HG03159 (cell line): Measurements from ENCODE around the gene SH3PXD2B.

ENCODE experiments used
- ATAC-seq: cut with Tn5 transposase; IDR thresholded peaks from one replicate; pipeline ENCODE4 v1.9.1; 2021; ENCODE audit warnings: mild to moderate bottlenecking, moderate library complexity; ENCODE audit not compliant: unreplicated experiment

Gene SH3PXD2B

DNA sequence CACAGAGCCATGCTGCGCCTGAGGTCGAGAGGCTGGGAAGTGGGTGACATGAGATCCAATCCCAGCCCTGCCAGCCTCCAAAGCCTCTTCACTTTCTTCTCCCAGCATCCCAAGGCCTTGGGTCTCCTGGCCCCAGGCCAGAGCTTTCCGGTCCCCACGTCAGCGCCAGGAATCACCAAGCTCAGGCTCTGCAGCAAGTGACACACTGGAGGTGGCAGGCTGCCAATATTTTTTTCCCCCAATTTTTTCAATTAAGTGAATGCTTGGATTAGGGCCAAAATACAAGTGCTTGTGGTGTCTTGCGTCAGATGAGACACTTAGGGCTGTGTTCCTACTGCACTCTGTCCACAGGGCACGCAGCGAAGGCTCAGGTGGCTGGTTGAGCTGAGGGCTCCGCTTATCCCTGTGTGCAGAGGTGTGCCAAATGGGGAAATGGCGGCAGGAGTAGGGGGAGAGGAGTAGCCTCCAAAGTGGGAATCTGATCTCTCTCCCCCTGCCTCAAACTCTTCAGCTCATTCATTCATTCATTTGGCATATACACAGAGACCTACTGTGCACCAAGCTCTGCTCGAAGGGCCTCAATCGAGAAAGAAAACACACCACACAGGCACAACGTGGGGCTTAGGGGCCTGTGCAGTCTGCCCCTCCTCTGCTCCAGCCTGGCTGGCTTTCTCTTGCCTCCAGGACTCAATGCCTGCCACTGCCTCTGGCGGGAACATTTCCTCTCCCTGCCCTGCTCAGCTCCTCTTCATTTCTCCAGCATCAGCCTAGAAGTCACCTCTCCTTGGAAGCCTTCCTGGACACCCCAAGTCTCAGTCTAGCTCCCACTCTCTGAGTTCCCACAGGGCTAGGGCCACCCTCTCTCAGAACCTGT lies 16.6 kb downstream of the SH3PXD2B start:
- ATAC-seq = no peak

DNA sequence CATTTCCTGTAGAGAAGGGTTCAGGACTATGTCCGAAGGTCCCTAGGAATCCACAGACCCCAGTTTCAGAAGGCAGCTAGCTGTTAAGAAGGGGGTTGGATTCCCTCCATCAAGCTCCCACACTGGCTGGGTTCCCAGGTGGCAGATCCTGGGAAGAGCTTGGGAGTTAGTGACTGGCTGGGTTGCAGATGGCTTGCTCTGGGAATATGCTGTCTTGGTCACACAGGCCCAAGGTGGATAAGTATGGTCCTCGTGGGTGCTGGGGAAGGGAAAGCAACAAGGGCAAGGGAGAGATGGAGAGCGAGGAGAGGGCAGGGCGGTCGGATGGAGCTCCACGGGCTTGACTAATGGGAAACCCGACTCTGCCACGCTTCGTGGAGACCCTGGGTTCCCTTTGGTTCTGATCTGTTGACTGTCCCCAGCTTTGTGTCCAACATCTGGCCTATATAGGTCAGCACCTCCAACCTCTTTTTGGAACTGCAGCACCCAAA lies 17.4 kb downstream of the SH3PXD2B start:
- ATAC-seq = no peak

DNA sequence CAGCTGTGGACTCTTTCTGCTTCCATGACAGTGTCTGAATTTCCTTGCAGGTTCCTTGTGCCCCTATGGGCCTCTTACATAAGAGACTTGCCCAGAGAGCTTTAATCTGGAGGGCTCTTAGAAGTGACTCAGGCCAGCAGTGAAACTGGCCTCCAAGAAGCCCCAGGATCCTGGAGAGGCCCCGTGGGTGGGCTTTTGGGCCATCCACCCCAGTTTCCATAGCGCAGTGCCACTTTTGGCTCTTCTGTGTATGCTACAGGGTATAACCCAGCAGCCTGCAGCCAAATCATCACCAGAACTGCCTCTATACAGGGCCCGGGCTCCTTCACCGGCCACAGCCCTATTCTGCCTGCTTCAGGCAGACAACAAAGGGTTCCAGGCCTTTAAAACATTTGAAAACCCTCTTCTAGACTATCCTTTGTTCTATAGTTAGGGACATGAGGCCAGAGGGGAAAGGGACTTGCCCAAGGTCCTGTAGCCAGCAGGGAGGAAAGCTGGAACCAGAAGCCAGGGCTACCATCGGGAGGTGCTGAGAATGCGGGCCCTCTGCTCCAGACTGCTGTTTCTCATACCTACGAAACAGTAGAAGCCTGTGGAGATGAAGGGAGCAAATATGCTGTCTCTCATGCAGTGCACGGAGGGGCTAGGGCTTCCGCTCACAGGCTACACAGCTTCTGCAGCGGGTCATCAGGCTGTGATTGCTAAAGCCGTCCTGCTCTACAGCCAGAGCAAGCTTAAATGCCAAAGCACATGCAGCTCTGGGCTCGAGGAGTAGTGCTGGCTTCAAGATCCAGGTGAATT lies 18.0 kb downstream of the SH3PXD2B start:
- ATAC-seq = no peak

DNA sequence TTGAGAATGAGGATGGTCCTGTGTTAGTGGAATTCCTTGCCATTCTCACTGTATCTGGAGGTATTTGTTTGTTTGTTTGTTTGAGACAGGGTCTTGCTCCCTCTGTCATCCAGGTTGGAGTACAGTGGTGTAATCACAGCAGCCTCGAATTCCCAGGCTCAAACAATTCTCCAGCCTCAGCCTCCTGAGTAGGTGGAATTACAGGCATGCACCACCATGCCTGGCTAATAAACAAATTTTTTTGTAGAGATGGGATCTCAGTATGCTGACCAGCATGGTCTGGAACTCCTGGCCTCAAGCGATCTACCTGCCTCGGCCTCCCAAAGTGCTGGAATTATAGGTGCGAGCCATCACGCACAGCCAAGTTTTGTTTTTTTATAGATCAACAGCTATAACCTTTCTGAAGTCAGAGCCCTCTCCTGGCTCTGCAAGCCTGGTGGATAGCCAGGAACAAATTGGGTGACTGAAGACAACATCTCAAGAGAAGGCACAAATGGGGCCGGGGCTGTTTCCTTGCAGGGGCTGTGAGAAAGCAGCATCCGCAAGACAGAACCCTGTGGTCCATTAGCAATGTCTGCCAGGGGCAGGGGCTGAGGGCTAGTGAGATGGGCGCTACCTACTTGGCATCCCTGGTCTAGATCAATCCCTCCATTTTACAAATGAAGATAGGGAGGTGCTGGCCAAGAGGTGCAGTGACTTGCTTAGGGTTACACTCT lies 18.8 kb downstream of the SH3PXD2B start:
- no peak for ATAC-seq

DNA sequence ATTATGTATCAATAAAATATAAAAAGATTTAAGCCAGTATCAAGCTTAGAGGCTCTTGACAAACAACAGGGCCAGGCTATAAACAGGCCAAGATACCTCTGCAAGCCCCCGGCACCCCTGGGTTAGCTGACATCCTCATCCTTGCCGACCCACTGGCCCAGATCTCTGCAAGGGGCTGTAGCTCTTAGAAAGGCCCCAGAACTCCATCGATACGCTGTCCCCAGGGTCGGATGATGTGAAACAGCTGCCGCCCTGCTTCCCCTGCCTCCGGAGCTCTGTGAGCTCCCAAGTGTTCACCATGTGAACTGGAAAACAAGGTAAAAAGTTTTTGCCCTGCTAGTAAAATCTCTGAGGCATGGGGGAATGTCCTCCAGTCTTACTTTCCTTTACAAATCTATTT lies 20.1 kb downstream of the SH3PXD2B start:
- ATAC-seq = no peak

DNA sequence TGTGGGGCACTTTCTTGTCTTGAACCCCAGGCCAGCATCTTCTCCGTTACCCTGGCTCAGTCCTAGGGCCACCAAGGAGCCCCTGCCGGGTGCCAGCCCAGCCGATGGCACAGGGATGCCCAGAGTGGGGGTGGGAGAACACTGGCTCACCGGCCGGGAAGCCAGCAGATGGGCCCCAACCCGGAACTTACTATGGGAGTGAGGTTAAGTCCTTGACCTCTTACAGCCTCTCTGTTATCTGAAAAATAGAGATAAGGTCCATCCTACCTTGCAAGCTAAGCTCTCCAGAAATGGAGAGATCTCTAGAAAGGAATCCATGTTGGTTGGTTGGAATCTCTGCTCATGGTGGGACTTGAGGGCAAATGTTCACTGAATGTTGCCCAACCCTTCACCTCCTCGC lies 20.8 kb downstream of the SH3PXD2B start:
- ATAC-seq = no peak

DNA sequence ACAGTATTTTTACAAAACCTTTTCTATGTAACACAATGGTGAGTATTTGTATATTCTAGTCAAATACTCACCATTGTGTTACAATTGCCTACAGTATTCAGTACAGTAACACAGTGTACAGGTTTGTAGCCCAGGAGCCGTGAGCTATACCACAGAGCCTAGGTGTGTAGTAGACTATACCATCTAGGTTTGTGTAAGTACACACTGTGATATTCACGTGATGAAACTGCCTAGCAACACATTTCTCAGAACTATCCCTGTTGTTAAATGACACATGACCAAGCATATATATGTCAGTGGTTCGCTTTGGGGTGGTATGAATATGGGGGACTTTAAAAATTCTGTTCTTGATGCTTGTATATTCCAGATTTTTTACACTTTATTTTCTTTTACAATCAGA lies 21.3 kb downstream of the SH3PXD2B start:
- no peak for ATAC-seq

DNA sequence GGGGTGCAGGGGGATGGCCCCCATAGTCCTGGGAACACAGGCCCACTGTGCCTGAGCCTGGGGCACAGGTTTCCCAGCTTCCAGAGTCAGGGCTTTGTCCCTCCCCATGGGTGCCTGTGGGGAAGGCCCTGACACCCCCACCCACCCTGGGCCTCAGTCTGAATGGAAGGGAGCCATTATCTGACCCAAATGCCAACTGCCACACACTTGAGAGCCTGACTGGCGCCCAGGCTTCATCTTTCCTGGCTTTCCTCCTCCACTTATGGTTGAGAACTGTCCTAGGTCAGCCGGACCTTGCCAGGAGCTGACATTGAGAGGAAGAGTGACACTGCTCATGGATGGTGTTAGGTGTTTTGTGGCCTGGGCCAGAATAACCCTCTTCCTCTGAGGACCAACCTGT lies 24.0 kb downstream of the SH3PXD2B start:
- no peak for ATAC-seq

DNA sequence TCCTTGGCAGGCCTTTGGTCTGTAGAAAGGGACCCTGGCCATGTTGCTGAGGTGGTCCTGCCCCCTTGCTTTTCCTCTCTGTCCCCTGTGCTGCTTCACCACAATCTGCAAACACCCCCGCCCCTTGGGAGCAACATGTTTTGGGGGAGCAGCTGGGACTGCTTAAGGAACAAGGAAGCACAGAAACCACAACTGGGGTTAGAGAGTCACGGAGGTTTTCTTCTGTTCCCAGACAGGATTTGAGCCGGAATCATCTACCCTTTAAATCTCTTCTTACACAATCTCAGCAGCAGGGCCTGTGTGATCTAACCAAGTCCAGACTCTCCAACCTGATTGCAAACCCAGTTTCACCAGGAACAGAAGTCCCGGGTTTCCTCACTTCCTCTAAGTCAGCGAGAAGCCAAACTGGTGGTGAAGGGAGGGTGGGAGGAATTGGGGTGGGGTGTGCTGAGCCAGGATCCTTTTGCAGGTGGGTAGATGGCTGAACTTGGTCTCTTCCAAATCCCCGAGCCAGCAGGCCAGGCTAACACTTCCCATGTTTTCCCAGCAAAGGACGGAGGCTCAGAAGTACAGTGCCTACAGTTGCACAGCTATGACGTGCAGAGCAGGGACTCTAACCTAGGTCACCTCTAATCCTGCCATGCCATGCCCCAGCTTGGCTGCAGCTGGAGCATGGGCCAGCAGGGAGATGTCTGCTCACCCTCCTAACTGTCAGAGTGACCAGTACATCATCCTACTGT lies 25.0 kb downstream of the SH3PXD2B start:
- no peak for ATAC-seq

DNA sequence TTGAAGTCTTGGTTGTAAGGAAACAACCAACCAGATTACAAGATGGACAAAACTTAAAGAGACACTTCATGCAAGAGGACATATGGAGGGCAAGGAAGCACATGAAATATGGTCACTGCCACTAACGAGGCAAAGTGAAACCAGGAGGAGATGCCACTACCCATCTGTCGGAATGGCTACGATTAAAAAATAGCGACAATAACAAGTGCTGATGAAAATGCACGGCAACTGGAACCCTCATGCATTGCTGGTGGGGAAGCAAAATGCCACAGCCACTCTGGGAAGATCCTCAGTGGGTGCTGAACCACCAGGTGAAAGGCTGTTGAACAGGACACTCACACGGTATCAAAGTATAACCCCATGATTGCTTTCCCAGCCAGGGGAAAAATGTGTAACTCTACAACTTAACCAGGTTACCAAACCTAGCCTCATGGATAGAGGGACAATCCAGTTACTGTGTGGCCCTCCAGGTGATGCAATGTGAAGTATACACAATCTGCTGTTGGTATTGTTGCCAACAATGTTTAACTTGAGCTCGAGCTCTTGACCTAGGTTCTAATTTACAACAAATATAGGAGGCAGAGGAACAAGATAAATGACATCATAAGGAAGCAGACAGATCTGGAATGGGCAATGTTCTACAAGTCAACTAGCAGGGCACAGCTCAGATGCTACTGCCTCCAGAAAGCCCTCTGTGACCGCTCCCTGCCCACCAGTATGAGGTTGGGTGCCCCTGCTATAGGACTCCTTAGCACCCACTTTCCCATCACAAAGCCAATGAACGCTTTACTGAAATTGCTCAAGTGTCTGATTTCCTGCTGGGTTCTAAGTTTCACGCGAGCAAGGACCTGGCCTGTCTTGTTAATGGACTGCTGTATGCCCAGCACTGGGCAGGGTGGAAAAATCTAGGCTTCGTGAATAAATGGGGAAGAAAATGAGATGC lies 25.8 kb downstream of the SH3PXD2B start:
- ATAC-seq = no peak

DNA sequence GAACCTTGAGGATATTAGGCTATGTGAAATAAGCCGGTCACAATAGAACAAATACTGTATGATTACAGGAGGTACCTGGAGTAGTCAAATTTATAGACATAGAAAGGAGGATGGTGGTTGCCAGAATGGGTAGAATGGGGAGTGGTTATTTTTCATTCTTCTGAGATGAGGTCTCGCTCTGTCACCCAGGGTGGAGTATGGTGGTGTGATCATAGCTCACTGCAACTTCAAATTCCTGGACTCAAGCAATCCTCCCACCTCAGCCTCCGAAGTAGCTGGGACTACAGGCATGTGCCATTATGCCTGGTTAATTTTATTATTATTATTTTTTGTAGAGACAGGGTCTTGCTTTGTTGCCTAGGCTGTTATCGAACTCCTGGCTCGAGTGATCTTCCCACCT lies 27.1 kb downstream of the SH3PXD2B start:
- ATAC-seq = no peak

DNA sequence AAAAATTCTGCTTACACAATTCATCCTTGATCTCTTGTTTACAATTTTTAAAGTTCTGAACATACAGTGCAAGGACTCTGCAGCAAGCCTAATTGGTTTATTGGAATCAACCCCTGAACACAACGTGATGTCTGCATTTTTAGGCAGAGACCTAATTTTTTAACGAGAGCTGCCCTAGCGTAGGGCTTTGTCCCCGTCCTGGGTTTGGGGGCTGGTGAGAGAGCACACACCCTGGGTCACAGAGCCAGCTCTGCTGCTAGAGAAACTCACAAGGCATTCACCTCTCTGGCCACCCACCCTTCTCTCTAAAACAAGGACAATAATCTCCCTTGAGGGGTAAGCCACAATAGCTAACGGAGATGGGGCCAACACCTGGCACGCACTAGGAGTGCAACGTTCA lies 28.2 kb downstream of the SH3PXD2B start:
- no peak for ATAC-seq

DNA sequence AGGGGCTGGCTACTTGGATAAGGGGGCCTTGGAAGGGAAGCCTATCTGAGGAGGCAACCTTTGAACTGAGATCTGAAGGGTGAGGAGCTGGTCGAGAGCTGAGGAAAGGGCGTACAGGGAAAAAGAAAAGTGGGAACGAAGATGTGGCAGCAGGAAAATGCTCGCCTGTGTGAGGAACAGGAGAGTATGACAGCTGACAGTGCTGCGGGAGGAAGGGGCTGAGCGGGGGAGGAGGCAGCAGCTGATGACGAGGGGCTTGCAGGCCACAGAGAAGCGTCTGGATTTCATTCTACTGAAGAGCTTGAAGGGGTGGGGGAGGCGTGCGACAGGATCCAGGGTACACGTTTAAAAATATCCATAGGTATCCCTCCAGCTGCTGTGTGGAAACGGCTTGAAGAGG lies 28.9 kb downstream of the SH3PXD2B start:
- ATAC-seq = no peak

DNA sequence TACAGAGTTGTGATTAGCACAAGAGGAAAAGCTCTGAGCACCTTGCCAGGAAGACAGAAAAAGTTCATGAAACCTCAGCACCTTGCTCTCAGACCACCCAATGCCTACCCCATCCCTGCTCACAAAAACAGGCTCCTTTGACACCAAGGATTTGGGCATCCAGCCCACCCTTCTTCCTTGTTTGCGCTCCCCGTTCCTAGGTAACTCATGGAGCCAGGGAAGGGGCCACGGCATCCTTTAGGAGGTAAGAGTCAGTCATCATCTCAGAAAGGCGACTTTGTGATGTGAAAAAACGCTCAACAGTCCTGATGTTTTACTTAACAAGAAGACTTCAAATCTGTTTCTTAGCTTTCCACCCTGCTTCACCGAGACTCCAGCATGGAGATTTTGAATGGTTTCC lies 29.5 kb downstream of the SH3PXD2B start:
- no peak for ATAC-seq

DNA sequence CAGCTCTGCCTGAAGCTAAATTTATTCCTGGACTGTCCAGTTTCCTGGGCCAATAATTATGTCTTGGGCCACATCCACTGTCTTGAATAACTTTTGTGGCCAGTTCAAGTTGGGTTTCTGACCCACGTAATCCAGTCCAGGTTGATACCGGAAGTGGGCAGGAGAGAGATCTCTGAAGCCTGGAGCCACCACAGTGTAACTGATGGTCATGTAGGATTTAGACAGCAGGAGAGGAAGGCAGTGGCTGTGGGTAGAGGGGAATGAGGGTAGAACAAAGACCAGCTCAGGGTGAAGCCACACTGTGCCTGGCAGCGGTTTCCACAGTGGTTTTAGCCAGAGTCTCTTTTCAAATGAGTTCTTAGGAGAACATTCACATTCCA lies 30.2 kb downstream of the SH3PXD2B start:
- ATAC-seq = no peak

DNA sequence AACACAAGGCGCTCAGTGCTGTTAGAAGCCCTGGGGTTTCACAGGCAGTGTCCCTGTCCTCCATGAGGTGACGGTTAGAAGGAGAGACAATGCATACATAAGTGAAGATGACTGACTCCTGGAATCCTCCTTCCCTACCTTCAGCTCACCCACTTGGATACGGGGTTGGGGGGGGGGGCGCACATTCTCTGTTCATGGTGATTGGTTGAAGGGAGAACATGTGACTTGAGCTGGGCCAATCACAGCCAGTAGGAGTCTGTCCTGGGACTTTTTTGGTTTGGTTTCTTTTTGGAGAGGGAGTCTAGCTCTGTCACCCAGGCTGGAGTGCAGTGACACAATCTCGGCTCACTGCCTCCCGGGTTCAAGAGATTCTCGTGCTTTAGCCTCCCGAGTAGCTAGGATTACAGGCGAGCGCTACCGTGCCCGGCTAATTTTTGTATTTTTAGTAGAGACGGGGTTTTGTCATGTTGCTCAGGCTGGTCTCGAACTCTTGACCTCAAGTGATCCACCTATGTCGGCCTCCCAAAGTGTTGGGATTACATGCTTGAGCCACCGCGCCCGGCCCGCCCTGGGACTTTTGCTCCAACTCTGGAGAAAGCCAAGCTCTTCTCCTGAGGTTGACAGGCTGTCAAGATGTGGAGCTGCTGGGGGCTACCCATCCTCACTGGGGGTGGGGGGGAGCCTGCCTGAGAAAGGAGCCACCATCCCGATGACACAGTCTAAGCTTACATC lies 30.8 kb downstream of the SH3PXD2B start:
- ATAC-seq = no peak

DNA sequence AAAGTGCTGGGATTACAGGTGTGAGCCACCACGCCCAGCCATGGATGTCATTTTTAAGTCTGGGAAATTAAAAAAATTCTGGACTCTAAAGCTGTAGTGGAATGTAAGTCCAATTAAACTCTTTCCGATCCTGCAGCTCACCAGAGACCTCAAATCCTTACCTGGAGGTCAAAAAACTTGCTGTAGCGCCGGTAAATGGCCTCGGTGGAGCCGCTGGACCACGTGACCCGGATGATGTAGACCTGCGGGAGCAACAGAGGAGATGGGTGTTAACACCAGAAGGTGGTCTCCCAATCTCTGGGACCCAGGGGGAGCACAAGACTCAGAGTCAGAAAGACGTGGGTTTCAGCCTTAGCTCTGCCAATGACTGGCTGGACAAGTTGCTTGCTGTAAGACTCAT lies 32.1 kb downstream of the SH3PXD2B start:
- ATAC-seq = no peak

DNA sequence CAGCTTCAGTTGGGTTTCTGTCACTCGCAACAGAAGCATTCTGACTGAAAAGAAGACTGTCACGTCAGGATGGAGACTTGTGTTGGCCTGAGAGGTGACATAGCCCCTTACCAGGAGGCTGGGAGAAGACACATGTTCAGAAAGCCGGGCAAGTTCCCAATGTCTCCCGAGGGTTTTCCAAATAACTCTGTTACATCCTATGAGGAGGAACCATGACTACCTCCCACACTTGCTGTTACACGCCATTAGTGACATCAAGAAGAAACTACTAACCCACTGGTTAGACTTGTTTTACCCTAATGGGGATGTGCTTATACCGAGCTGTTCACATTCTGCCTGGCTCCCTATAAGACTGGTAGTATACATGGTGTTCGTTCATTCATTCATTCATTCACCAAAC lies 33.3 kb downstream of the SH3PXD2B start:
- ATAC-seq = no peak
